Brain pericyte (primary cell): ENCODE results near the gene PHF1.
"Not testable (repeated sequence)": the region's sequence is repeated elsewhere in the genome, so short reads cannot be mapped to it uniquely, and the experiment has no call there.

Experiments
- DNase-seq: peaks from one replicate; pipeline ENCODE4 v3.0.0-alpha.2; 2012; ENCODE audit warnings: low read depth, low spot score

PHF1 gene

GRCh38 chr6:33391278-33391921 is 19.4 kb upstream of the PHF1 start, which contains the start of gene KIFC1:
KIFC1 (plus strand) TSS chr6:33391823; CDS start chr6:33391986, 163 bp downstream.
- peak; percentile 100 for DNase-seq

DNA sequence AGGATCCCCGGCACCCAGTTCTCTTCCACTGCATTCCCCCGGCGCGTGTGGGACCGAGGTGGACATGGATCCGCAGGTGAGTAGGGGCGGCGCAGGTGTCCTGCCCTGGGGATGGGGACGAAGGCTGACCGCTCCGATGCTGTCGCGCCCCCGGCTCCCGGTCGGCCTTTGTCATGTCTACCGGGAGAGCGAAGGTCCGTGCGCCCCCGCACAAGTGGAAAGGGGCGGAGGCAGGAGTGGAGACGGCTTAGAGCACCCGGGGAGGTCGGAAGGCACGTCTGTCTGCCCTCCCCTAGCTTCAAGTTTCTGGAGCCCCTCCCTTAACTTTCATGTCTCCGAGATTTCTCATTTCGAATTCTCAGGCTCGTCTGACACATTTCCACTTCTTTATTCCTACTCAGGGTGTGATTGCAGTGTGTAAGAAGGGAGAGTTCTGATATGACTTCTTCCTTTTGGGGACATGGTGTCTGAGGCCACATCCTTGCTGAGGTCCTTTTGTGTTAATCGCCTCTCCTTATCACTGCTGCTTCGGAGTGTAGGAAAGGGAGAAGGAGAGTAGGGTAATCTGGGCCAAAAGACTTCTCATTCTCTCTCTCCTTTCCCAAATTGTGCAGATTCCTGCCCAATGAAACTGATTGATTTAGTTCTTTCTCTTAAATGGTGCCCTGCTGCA is 18.8 kb upstream of the PHF1 start:
- DNase-seq, result no peak

GRCh38 chr6:33392595-33392948 is 18.2 kb upstream of the PHF1 start:
- no peak for DNase-seq

GRCh38 chr6:33392979-33393378 is 17.8 kb upstream of the PHF1 start:
- no peak for DNase-seq

- DNase-seq, result no peak
These were observed 13.3 kb upstream of the PHF1 start for GRCh38 chr6:33397541-33397940.

GRCh38 chr6:33398601-33399000 is 12.2 kb upstream of the PHF1 start:
- DNase-seq, result not testable (repeated sequence)

DNA sequence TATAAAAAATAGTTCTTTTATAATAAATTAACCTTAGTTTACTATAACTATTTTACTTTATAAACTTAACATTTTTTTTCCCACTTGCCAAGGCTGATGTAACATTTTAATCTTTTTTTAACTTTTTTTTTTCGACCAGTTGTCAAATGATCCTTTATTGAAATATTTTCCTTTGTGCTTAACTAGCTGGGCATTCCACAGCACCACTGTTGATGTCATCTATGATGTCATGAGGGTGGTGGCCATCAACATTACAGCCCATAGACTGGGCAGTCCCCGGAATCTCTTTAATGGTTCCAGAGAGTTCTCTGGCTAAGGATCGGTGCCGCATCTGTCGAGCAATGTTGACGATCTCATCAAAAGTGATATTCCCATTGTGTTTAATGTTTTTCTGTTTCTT is 10.9 kb upstream of the PHF1 start:
- DNase-seq, result not testable (repeated sequence)

DNA sequence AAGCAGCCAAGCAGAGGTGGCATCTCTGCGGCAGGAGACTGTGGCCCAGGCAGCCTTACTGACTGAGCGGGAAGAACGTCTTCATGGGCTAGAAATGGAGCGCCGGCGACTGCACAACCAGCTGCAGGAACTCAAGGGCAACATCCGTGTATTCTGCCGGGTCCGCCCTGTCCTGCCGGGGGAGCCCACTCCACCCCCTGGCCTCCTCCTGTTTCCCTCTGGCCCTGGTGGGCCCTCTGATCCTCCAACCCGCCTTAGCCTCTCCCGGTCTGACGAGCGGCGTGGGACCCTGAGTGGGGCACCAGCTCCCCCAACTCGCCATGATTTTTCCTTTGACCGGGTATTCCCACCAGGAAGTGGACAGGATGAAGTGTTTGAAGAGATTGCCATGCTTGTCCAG is 5.9 kb upstream of the PHF1 start:
- DNase-seq, result no peak

GRCh38 chr6:33405386-33405940 is 5.4 kb upstream of the PHF1 start:
- no peak for DNase-seq

GRCh38 chr6:33406126-33406525 is 4.7 kb upstream of the PHF1 start:
- no peak for DNase-seq

DNA sequence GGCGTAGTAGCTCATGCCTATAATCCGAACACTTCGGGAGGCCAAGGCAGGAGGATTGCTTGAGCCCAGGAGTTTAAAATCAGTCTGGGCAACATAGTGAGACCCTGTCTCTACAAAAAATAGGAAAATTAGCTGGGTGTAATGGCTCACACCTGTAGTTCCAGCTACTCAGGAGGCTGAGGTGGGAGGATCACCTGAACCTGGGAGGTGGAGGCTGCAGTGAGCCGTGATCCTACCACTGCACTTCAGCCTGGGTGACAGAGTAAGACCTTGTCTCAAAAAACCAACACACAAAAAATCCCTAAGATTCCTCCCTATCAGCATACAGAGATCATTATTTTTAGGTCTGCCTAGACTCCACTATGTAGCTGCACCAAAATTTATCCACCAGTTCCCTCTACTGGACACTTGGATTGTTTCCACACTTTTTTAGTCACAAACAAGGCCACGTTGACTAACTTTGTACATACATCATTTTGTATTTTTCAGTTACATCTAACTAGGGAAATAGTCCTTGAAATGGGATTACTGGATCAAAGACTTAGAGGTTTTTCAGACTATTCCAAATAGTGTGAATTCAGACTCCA is 3.6 kb upstream of the PHF1 start:
- no peak for DNase-seq

DNA sequence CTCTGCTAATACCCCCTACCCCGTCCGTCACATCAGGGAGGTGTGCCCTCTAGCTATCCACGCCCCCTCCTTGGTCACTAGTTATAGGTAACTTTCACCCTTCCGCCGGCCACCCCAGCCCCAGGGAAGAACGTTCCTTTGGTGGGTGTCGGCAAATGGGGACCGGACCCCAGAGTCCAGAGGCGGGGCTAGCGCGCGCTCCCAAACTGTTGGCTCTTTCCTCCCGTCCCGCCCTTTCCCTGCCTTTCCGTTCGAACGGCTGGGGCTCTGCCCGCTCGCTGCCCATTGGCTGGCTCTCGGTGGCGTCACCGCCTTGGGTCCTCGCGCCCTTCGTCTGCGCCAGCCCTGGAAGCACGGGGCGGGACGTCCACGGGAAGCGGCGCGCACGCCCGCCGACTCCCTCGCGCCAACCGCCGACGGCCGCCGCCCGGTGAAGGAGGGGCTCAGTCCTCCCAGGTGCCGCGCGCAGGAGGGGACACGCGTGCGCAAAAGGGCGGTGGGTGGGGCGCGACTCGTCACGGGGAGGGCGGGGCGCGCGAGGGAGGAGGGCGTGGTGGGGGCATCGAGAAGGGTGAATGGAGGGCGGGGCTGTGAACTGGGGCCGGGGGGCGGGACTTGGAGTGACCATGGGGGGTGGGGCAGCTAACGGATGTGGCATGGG is 634 bp upstream of the PHF1 start:
- DNase-seq, result peak; percentile 95

GRCh38 chr6:33411632-33412005 is 805 bp downstream of the PHF1 start:
- no peak for DNase-seq

- DNase-seq, result no peak
These were observed 1.6 kb downstream of the PHF1 start for GRCh38 chr6:33412140-33413009.

- DNase-seq, result no peak
These were observed 2.7 kb downstream of the PHF1 start for GRCh38 chr6:33413241-33414120.

- DNase-seq, result no peak
These were observed 3.9 kb downstream of the PHF1 start for GRCh38 chr6:33414592-33415271.

GRCh38 chr6:33415831-33416230 is 5.0 kb downstream of the PHF1 start:
- no peak for DNase-seq

GRCh38 chr6:33416386-33417127 is 5.7 kb downstream of the PHF1 start:
- DNase-seq, result no peak
